Bronchial epithelial cell (primary cell): ENCODE measurements around the gene PIGN. TPM values are rescaled to one million over a fixed set of nuclear protein-coding genes. Genes with fewer than 3 reads are reported as not detected.

Experiments used
- DNase-seq: peaks from one replicate; pipeline ENCODE4 v3.0.0-alpha.2; 2010; ENCODE audit warnings: low read depth
- FAIRE-seq: peaks from 2 replicates; lab custom pipeline; 2011; peaks lifted over from hg19 to GRCh38; lab: Jason Lieb, UNC
- H3K27me3 ChIP-seq: 2 replicates; pipeline ENCODE4 v1.5.1; 2011; ENCODE audit warnings: low read length; ENCODE audit not compliant: control insufficient read depth, insufficient read depth
- H3K36me3 ChIP-seq: 2 replicates; pipeline ENCODE4 v1.5.1; 2011; ENCODE audit warnings: low read length; ENCODE audit not compliant: control insufficient read depth, insufficient read depth
- H3K4me3 ChIP-seq: 2 replicates; pipeline ENCODE4 v1.5.1; 2011; ENCODE audit warnings: mild to moderate bottlenecking, low read depth, low read length, control low read depth
- CTCF ChIP-seq: IDR thresholded peaks from 2 replicates; pipeline ENCODE4 v1.5.1; 2011; ENCODE audit warnings: mild to moderate bottlenecking, moderate library complexity, low read length, control low read depth, inconsistent platforms; ENCODE audit not compliant: insufficient read depth, severe bottlenecking
- total RNA-seq: library from RNA; depleted of rRNA; stranded (reverse); fragments of >200 nt; gene quantifications from 2 replicates; pipeline ENCODE4 v1.2.1, GENCODE V29; 2014

PIGN gene
- total RNA-seq, 1 donor from 2014 or later: 42.1 TPM

GRCh38 chr18:62165583-62165982 lies 21.3 kb downstream of the PIGN start:
- Histone ChIP-seq H3K36me3 (no peaks in the 10 kb centered on the region), H3K27me3 (no peaks in the 10 kb centered on the region), H3K4me3 (no peak overlapping the region)
- DNase-seq (peak; percentile 41), FAIRE-seq (no peak)
- no peak for TF ChIP-seq CTCF

DNA sequence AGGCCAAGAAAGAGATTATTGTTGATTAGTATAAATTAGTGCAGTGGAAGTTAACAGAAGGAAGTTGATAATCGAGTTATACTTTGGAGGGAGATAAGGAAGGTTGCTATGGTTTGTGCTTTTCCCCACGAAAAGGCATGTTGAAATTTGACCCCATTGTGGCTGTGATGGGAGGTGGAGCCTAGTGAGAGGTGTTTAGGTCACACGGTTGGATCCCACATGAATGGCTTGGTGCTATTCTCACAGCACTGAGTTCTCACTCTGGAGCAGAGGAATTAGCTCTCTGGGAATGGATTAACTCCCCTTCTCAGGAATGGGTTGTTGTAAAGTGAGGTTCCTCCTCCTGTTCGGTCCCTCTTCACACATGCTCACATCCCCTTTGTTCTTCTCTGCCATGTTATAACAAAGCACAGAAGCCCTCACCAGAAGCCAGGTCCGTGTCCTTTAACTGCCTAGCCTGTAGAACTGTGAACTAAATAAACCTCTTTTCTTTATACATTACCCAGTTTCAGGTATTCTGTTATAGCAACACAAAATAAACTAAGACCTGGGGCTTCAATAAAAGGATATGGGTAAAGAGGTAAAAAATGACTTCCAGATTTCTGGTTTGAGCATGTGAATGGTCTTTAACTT lies 21.9 kb downstream of the PIGN start:
- no peak for FAIRE-seq

DNA sequence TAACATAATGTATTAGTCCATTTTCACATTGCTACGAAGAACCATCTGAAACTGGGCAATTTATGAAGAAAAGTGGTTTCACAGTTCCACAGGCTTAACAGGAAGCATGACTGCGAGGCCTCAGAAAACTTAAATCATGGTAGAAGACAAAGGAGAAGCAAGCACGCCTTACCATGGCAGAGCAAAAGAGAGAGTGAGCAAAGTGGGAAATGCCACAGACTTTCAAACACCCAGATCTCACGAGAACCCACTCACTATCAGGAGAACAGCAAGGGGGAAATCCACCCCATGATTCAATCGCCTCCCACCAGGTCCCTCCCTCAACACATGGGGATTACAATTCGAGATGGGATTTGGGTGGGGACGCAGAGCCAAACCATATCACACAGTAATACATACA lies 22.5 kb downstream of the PIGN start:
- no peak for TF ChIP-seq CTCF
- FAIRE-seq: no peak

More for the DNA sequence above, 21.9 kb downstream of the PIGN start:
- no peak for DNase-seq
- TF ChIP-seq CTCF: no peak
- no peaks in the 10 kb centered on the region for H3K27me3 ChIP-seq
- no peak overlapping the region for H3K4me3 ChIP-seq
- H3K36me3 ChIP-seq: no peaks in the 10 kb centered on the region

DNA sequence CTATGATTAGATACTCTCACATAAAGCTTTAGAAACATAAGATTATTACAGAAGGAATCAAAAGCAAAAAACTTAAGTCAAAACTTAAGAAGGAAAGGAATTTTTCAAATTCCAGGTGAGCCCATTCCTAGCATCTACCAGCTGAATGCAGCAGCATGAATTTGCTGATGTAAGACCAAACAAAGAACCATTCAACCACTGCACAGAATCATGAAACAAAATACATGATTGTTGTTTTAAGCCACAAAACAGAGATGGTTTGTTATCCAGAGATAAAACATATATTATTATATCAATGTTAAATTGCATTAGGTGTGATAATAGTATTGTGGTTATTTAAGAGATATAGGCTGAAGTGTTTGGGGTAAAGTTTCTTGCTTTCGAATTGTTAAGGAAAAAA lies 29.0 kb downstream of the PIGN start:
- FAIRE-seq (no peak), DNase-seq (no peak)
- H3K36me3 ChIP-seq: peaks cover 1% of the 10 kb centered on the region
- H3K4me3 ChIP-seq: no peak overlapping the region
- no peak for TF ChIP-seq CTCF
- no peaks in the 10 kb centered on the region for H3K27me3 ChIP-seq

More for the DNA sequence above, 22.5 kb downstream of the PIGN start:
- Histone ChIP-seq H3K36me3 (no peaks in the 10 kb centered on the region), H3K27me3 (no peaks in the 10 kb centered on the region), H3K4me3 (no peak overlapping the region)
- DNase-seq: no peak

- TF ChIP-seq CTCF: no peak
These were observed 34.0 kb downstream of the PIGN start for GRCh38 chr18:62152844-62153243.

DNA sequence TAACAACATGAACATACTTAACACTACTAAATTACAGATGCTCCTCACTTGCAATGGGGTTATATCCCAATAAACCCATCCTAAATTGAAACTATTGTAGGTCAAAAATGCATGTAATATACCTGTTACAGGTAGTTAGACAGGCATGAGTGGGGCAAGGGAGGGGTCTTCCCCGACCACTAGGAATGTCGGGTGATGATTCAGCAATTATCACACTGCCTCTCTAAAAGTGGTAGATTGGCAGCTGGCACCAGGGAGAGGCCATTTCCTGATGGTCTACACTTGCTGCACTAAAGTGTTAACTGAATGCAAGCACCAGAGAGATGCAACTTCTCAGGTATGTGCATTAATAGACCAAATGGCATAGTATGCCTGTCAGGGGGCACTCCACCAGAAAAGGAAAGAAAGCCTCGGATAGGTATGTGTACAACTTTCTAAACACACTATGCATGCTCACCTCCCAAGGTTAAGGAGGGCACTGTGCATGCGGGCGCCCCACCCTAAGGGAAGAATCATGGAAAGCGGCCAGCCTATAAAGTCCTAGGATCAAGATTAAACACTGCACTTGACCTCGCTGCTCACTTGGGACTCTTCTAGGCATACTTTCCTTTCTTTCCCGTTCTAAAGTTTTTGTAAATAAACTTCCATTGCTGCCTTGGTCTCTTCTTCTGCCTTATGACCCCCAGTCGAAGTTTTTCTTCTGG lies 35.6 kb downstream of the PIGN start:
- H3K36me3 ChIP-seq: peaks cover under 1% of the 10 kb centered on the region
- H3K27me3 ChIP-seq: no peaks in the 10 kb centered on the region
- no peak for TF ChIP-seq CTCF
- DNase-seq (no peak), FAIRE-seq (no peak)
- no peak overlapping the region for H3K4me3 ChIP-seq

More at GRCh38 chr18:62152844-62153243, 34.0 kb downstream of the PIGN start:
- DNase-seq (peak; percentile 11), FAIRE-seq (no peak)
- no peak overlapping the region for H3K4me3 ChIP-seq
- H3K27me3 ChIP-seq: no peaks in the 10 kb centered on the region
- H3K36me3 ChIP-seq: peaks cover 1% of the 10 kb centered on the region
